ENCODE results near the gene BMP7.

- TF ChIP-seq EP300 (IDR thresholded peaks at IDR 0.05): no peak
- no peak for TF ChIP-seq CTCF (IDR thresholded peaks at IDR 0.05)
- TF ChIP-seq POLR2A (IDR thresholded peaks at IDR 0.05): no peak
- no peak for TF ChIP-seq POLR2AphosphoS5 (IDR thresholded peaks at IDR 0.05)
These were observed 53.1 kb downstream of the BMP7 start for GRCh38 chr20:57213291-57213690.
